SH-SY5Y (cell line): ENCODE results near the gene WWOX.

ENCODE experiments used
- GATA2 ChIP-seq: IDR thresholded peaks from 2 replicates; pipeline ENCODE4 v1.6.1; 2011; ENCODE audit warnings: mild to moderate bottlenecking, low read depth, low read length
- GATA3 ChIP-seq: IDR thresholded peaks from 2 replicates; pipeline ENCODE4 v1.6.1; 2011; ENCODE audit warnings: low read depth, mild to moderate bottlenecking, low read length, moderate library complexity

DNA sequence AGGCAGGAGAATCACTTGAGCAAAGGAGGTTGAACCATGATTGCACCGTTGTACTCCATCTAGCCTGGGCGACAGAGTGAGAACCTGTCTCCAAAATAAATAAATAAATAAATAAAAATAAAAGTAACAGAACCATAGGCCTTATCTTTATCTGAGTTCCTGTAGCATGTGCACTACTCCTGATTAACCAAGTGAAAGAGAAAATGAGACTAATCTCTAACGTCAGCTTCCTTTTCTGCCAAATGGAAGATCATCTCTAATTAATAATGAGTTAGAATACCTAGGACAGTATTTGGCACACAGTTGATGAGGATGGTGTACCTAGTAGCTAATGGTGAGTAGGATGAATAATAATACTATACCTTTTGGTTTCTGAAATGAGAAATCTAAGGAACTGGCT is 520.4 kb downstream of the WWOX start:
- TF ChIP-seq GATA2 (no peak), GATA3 (no peak)
